BLaER1 treated with 17β-estradiol and CSF1 and Interleukin-3, amounts not matched to agents 10 nM and 100 nM (cell line): ENCODE data around the gene CEP295NL.
"Not testable (repeated sequence)": the region's sequence is repeated elsewhere in the genome, so short reads cannot be mapped to it uniquely, and the experiment has no call there.

ENCODE experiments used
- H3K27ac ChIP-seq, 11 experiments: shearing (Covaris generic); formaldehyde crosslinking; 2 replicates each; pipeline ENCODE4 v1.8.1; 2022
- H3K27me3 ChIP-seq, 11 experiments: shearing (Covaris generic); formaldehyde crosslinking; 2 replicates each; pipeline ENCODE4 v1.8.1; 2022
- H3K36me3 ChIP-seq, 11 experiments: shearing (Covaris generic); formaldehyde crosslinking; 2 replicates each; pipeline ENCODE4 v1.8.1; 2022
- H3K4me1 ChIP-seq, 10 experiments: shearing (Covaris generic); formaldehyde crosslinking; 2 replicates each; pipeline ENCODE4 v1.8.1; 2022
- H3K4me2 ChIP-seq, 11 experiments: shearing (Covaris generic); formaldehyde crosslinking; 2 replicates each; pipeline ENCODE4 v1.8.1; 2022
- H3K4me3 ChIP-seq, 10 experiments: shearing (Covaris generic); formaldehyde crosslinking; 2 replicates each; pipeline ENCODE4 v1.8.1; 2022
- H3K9ac ChIP-seq, 11 experiments: shearing (Covaris generic); formaldehyde crosslinking; 2 replicates each; pipeline ENCODE4 v1.8.1; 2022
- H3K9me3 ChIP-seq, 11 experiments: shearing (Covaris generic); formaldehyde crosslinking; replicated peaks in 1 of 11; 2 replicates each; pipeline ENCODE4 v1.8.1; 2022
- H4K20me1 ChIP-seq, 11 experiments: shearing (Covaris generic); formaldehyde crosslinking; 2 replicates each; pipeline ENCODE4 v1.8.1; 2022
- Cebpa-rat ChIP-seq, 11 experiments: shearing (Covaris generic); IDR thresholded peaks; 2 replicates each; pipeline ENCODE4 v1.8.1; 2022

The CEP295NL gene

DNA sequence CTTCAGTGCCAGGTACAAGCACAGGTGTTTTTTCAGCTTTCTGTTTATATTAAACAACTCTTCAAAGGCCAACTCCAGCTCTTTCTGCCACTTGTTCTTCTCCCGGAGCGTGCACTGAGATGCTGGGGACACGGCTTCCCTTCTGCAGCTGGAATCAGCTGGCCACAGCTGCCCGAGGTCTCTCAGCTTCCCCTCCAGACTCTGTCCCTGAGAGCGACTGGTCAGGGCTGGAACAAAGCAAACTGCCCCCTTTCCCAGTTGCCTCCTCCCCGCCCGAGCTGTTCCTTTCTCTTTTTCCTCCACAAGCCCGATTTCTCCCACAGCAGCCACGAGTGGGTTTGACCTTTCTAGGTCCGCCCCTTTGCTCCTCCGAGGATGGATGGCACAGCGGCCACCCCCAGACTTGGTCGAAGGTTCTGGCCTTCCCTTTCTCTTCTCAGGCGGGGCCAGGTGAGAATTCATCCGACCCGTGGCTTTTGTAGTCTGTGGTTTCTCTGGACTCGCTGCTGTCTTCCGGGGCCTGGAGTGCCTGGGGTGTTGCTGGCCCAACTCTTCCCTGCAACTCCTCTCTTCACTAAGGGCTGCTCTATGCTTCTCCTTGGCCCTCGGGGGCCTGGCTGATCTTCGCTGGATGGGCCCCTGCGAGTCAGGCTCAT is 11.5 kb downstream of the CEP295NL start:
- Histone ChIP-seq H3K9ac (peak overlapping the region; percentile 67 to 81 (median 74)), H3K27ac (peak overlapping the region; percentile 81 to 94 (median 86)), H3K4me1 (peaks cover 98 to 100% (median 99%) of the 10 kb centered on the region in 10 experiments), H3K4me3 (peak overlapping the region in 4 of 10 experiments; percentile 4 to 11 (median 8); a peak in 3 of 20 replicates), H3K27me3 (no peaks in the 10 kb centered on the region), H3K36me3 (peaks cover 0 to 23% (median 0%) of the 10 kb centered on the region in 11 experiments; a peak in 10 of 22 replicates), H3K9me3 (no peaks in the 10 kb centered on the region), H4K20me1 (peaks cover 23 to 90% (median 45%) of the 10 kb centered on the region in 11 experiments), H3K4me2 (peak overlapping the region; percentile 77 to 98 (median 89))
- TF ChIP-seq Cebpa-rat (IDR thresholded peaks at IDR 0.05): no peak

DNA sequence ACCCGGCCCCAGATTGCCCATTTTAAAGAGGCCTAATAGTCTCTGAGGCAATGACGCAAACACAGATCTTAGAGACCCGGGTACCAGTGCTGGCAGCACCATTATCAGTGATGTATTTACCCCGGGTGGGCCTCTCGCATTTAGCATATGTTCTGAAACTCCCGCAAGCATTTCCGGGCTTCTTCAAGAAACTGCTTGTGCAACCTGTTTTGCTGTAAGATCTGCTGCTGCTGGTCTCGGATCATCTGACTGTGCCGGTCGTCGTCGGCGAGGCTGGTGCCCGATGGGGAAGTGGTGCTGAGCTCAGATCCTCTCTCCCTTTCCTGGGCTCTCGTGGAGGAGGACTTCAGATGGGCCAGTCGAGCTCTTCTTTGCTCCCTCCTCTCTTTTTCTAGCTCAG is 12.5 kb downstream of the CEP295NL start:
- H3K27me3 ChIP-seq: no peaks in the 10 kb centered on the region

DNA sequence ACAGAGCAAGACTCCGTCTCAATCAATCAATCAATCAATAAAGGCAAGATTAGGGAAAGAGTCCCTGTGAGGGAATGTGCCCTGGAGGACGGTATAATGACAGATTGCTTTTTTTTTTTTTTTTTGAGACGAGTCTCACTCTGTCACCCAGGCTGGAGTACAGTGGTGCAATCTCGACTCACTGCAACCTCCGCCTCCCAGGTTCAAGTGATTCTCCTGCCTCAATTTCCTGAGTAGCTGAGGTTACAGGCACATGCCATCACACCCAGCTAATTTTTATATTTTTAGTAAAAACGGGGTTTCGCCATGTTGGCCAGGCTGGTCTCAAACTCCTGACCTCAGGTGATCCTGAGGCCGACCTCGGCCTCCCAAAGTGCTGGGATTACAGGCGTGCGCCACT is 12.9 kb downstream of the CEP295NL start:
- Histone ChIP-seq H3K36me3 (peaks cover 0 to 14% (median 0%) of the 10 kb centered on the region in 11 experiments; a peak in 7 of 22 replicates), H3K4me1 (peaks cover 98 to 100% (median 99%) of the 10 kb centered on the region in 10 experiments), H3K9ac (peak overlapping the region; percentile 67 to 81 (median 74); a peak in 21 of 22 replicates), H3K4me3 (peak overlapping the region in 4 of 10 experiments; percentile 0 to 38 (median 17); a peak in 7 of 20 replicates), H4K20me1 (peaks cover 23 to 89% (median 31%) of the 10 kb centered on the region in 11 experiments; a peak in 21 of 22 replicates), H3K4me2 (peak overlapping the region; percentile 77 to 98 (median 89)), H3K27ac (peak overlapping the region; percentile 81 to 94 (median 86))
- not testable (repeated sequence) for H3K27me3 ChIP-seq, H3K9me3 ChIP-seq

More for the DNA sequence above, 12.5 kb downstream of the CEP295NL start:
- TF ChIP-seq Cebpa-rat (IDR thresholded peaks at IDR 0.05): peak; percentile 47 to 96 (median 87); a peak in 19 of 22 replicates
- no peaks in the 10 kb centered on the region for H3K9me3 ChIP-seq
- H3K9ac ChIP-seq: peak overlapping the region; percentile 67 to 81 (median 74)
- peaks cover 22 to 89% (median 34%) of the 10 kb centered on the region in 11 experiments for H4K20me1 ChIP-seq
- H3K27ac ChIP-seq: peak overlapping the region; percentile 81 to 94 (median 86)
- H3K36me3 ChIP-seq: peaks cover 0 to 18% (median 0%) of the 10 kb centered on the region in 11 experiments; a peak in 7 of 22 replicates
- H3K4me1 ChIP-seq: peaks cover 98 to 100% (median 99%) of the 10 kb centered on the region in 10 experiments
- peak overlapping the region in 4 of 10 experiments; percentile 0 to 38 (median 17); a peak in 8 of 20 replicates for H3K4me3 ChIP-seq
- peak overlapping the region; percentile 77 to 98 (median 89) for H3K4me2 ChIP-seq

DNA sequence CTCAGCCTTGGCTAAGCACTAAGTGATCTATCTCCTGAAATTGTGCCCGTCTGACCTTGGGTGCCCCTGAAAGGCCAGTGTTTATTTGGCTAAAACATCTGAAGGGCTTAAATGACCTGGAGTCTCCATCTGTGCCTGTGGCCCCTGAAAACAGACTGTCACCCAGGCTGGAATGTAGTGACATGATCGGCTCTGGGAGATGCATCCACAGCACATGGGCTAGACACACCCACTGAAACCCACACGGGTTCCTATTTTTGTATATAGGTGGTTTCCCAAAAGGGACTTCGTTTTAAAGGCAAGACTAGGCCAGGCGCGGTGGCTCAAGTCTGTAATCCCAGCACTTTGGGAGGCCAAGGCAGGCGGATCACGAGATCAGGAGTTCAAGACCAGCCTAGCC is 13.5 kb downstream of the CEP295NL start:
- Histone ChIP-seq H3K27ac (peak overlapping the region; percentile 81 to 94 (median 86)), H3K4me2 (peak overlapping the region; percentile 77 to 98 (median 89))

DNA sequence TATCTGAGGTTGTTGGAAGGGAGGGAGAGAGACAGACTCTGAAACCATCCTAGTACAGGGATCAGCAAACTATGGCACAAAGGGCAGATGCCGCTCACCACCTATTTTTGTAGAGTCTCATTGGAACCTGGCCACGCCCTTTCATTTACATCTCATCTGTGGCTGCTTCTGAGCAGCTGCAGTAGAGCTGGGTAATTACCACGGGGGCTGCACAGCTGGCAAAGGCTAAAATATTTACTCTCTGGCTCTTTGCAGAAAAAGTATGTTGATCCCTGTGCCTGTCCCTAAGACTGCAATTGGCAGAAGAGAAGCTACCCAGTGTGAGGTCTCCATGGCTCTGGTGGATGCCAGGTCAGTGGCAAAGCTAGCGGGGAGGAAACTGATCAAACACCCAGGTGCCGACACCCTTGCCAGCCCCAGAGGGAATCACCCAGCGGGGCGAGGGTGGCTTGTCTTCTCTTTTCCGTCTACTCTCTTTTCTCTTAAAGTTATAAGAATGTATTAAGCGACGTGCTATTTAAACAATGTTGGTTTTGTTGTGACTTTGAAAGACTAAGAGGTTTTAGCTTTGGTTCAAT is 14.0 kb downstream of the CEP295NL start:
- peaks cover 98 to 100% (median 99%) of the 10 kb centered on the region in 10 experiments for H3K4me1 ChIP-seq
- no peaks in the 10 kb centered on the region for H3K27me3 ChIP-seq
- H3K9ac ChIP-seq: peak overlapping the region; percentile 67 to 81 (median 74); a peak in 19 of 22 replicates
- TF ChIP-seq Cebpa-rat (IDR thresholded peaks at IDR 0.05): no peak
- H4K20me1 ChIP-seq: peaks cover 12 to 89% (median 28%) of the 10 kb centered on the region in 11 experiments; a peak in 20 of 22 replicates
- H3K9me3 ChIP-seq: no peaks in the 10 kb centered on the region
- peaks cover 0 to 14% (median 0%) of the 10 kb centered on the region in 11 experiments; a peak in 7 of 22 replicates for H3K36me3 ChIP-seq
- H3K4me2 ChIP-seq: peak overlapping the region; percentile 77 to 98 (median 89)
- peak overlapping the region in 3 of 10 experiments; percentile 6 to 38 (median 12); a peak in 2 of 20 replicates for H3K4me3 ChIP-seq
- peak overlapping the region; percentile 81 to 94 (median 86) for H3K27ac ChIP-seq

More for the DNA sequence above, 13.5 kb downstream of the CEP295NL start:
- no peak for TF ChIP-seq Cebpa-rat (IDR thresholded peaks at IDR 0.05)
- Histone ChIP-seq H3K9me3 (no peaks in the 10 kb centered on the region), H3K36me3 (peaks cover 0 to 14% (median 0%) of the 10 kb centered on the region in 11 experiments; a peak in 7 of 22 replicates), H4K20me1 (peaks cover 17 to 89% (median 30%) of the 10 kb centered on the region in 11 experiments; a peak in 20 of 22 replicates), H3K4me3 (peak overlapping the region in 4 of 10 experiments; percentile 6 to 38 (median 10); a peak in 6 of 20 replicates), H3K9ac (peak overlapping the region; percentile 67 to 81 (median 74); a peak in 21 of 22 replicates), H3K27me3 (no peaks in the 10 kb centered on the region), H3K4me1 (peaks cover 98 to 100% (median 99%) of the 10 kb centered on the region in 10 experiments)

DNA sequence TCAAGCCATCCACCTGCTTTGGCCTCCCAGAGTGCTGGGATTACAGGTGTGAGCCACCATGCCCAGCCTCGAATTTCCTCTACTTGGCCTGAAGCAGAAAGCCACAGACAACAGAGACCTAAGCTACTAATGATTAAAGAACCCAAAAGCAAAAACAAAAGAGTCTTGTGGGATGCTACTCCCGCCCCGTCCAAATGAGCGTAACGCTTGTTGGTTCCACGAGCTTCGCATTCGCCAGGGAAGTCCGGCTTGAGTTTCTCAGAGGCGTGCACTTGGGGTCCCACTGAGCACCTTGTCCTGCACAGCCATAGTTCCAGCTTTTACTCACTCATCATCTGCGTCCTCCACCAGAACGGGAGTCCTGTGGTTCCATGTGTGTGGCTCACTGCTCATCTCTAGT is 16.0 kb downstream of the CEP295NL start:
- H3K9me3 ChIP-seq: no peaks in the 10 kb centered on the region
- H3K36me3 ChIP-seq: peaks cover 0 to 11% (median 0%) of the 10 kb centered on the region in 11 experiments; a peak in 5 of 22 replicates
- H3K9ac ChIP-seq: peak overlapping the region in 2 of 11 experiments; percentile 30 to 89; a peak in 1 of 22 replicates
- no peaks in the 10 kb centered on the region for H3K27me3 ChIP-seq
- H4K20me1 ChIP-seq: peaks cover 0 to 77% (median 7%) of the 10 kb centered on the region in 11 experiments; a peak in 8 of 22 replicates
- no peak overlapping the region for H3K4me3 ChIP-seq
- H3K4me2 ChIP-seq: peak overlapping the region; percentile 22 to 98 (median 94); a peak in 20 of 22 replicates
- no peak for TF ChIP-seq Cebpa-rat (IDR thresholded peaks at IDR 0.05)
- H3K27ac ChIP-seq: peak overlapping the region in 3 of 11 experiments; percentile 5 to 88 (median 7); a peak in 2 of 22 replicates
- H3K4me1 ChIP-seq: peaks cover 97 to 100% (median 99%) of the 10 kb centered on the region in 10 experiments

DNA sequence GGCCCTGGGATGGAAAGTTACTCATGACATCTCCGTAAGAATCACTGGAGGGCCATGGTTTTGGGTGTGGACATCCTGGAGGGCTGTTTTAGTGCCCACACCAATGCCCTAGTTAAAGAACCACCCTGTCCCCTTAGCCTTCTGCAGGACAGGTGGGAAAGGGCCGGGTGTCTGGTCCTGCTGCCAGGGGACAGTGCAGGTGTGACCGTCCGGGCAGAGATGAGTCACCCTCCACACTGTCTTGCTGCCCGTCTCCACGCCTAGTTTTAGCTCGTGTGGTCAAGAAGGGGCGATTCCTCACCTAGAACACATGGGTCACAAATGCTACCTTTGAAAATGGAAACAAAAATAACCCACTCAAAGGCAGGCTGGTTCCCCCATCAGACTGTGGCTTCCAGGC is 17.0 kb downstream of the CEP295NL start:
- H3K9ac ChIP-seq: peak overlapping the region in 4 of 11 experiments; percentile 8 to 89 (median 44); a peak in 3 of 22 replicates
- peak overlapping the region in 8 of 11 experiments; percentile 75 to 92 (median 86); a peak in 11 of 22 replicates for H3K27ac ChIP-seq
- peaks cover 0 to 19% (median 6%) of the 10 kb centered on the region in 11 experiments; a peak in 9 of 22 replicates for H3K36me3 ChIP-seq
- no peaks in the 10 kb centered on the region for H3K27me3 ChIP-seq
- peak overlapping the region; percentile 87 to 98 (median 95) for H3K4me2 ChIP-seq
- peaks cover 97 to 100% (median 99%) of the 10 kb centered on the region in 10 experiments for H3K4me1 ChIP-seq
- peaks cover 0 to 77% (median 9%) of the 10 kb centered on the region in 11 experiments; a peak in 8 of 22 replicates for H4K20me1 ChIP-seq
- no peak overlapping the region for H3K4me3 ChIP-seq
- TF ChIP-seq Cebpa-rat (IDR thresholded peaks at IDR 0.05): no peak
- no peaks in the 10 kb centered on the region for H3K9me3 ChIP-seq
